HG03025 (cell line): ENCODE results near the gene ABCE1.
"Not testable (repeated sequence)": the region's sequence is repeated elsewhere in the genome, so short reads cannot be mapped to it uniquely, and the experiment has no call there.

Experiments used
- ATAC-seq: cut with Tn5 transposase; IDR thresholded peaks from one replicate; pipeline ENCODE4 v1.9.1; 2021; ENCODE audit warnings: mild to moderate bottlenecking, moderate library complexity; ENCODE audit not compliant: unreplicated experiment, low FRiP score

Gene ABCE1

GRCh38 chr4:145101091-145101490 lies 3.0 kb downstream of the ABCE1 start:
- ATAC-seq, result no peak

- ATAC-seq, result no peak
Measured at GRCh38 chr4:145102619-145103018, 4.5 kb downstream of the ABCE1 start.

GRCh38 chr4:145103496-145103895 lies 5.4 kb downstream of the ABCE1 start:
- no peak for ATAC-seq

GRCh38 chr4:145107126-145107525 lies 9.0 kb downstream of the ABCE1 start:
- ATAC-seq, result no peak

GRCh38 chr4:145108128-145108527 lies 10.0 kb downstream of the ABCE1 start:
- no peak for ATAC-seq

GRCh38 chr4:145125396-145125795 lies 27.3 kb downstream of the ABCE1 start:
- ATAC-seq, result no peak

- ATAC-seq, result no peak
Measured at GRCh38 chr4:145130130-145130529, 32.0 kb downstream of the ABCE1 start.

- ATAC-seq, result no peak
Measured at GRCh38 chr4:145130788-145131399, 32.8 kb downstream of the ABCE1 start.

GRCh38 chr4:145131848-145132247 lies 33.7 kb downstream of the ABCE1 start:
- ATAC-seq, result no peak

- ATAC-seq, result peak; percentile 51
Measured at GRCh38 chr4:145132511-145133098, 34.5 kb downstream of the ABCE1 start.

- not testable (repeated sequence) for ATAC-seq
Measured at GRCh38 chr4:145136219-145136618, 38.1 kb downstream of the ABCE1 start.

- no peak for ATAC-seq
Measured at GRCh38 chr4:145148980-145149379, 50.9 kb downstream of the ABCE1 start.

GRCh38 chr4:145153181-145153903 lies 55.2 kb downstream of the ABCE1 start:
- no peak for ATAC-seq

- no peak for ATAC-seq
Measured at GRCh38 chr4:145153904-145154298, 55.8 kb downstream of the ABCE1 start.

- peak; percentile 59 for ATAC-seq
Measured at GRCh38 chr4:145154573-145154972, 56.5 kb downstream of the ABCE1 start.

GRCh38 chr4:145155268-145155870 lies 57.3 kb downstream of the ABCE1 start:
- ATAC-seq, result no peak

- ATAC-seq, result no peak
Measured at GRCh38 chr4:145156986-145157385, 58.9 kb downstream of the ABCE1 start.

GRCh38 chr4:145161549-145161948 lies 63.4 kb downstream of the ABCE1 start:
- no peak for ATAC-seq

GRCh38 chr4:145167887-145168286 lies 69.8 kb downstream of the ABCE1 start:
- ATAC-seq, result no peak

- no peak for ATAC-seq
Measured at GRCh38 chr4:145168581-145169187, 70.6 kb downstream of the ABCE1 start.

- ATAC-seq, result no peak
Measured at GRCh38 chr4:145170223-145170622, 72.1 kb downstream of the ABCE1 start.
